Measurements from ENCODE around the gene IRS1. TPM values are rescaled to one million over a fixed set of nuclear protein-coding genes. Genes with fewer than 3 reads are reported as not detected.
A peak's percentile ranks its signal among the peaks of the same experiment; 100 is the strongest.

IRS1 gene
- total RNA-seq, 1 donor from 2014 or later: 12.6 TPM

DNA sequence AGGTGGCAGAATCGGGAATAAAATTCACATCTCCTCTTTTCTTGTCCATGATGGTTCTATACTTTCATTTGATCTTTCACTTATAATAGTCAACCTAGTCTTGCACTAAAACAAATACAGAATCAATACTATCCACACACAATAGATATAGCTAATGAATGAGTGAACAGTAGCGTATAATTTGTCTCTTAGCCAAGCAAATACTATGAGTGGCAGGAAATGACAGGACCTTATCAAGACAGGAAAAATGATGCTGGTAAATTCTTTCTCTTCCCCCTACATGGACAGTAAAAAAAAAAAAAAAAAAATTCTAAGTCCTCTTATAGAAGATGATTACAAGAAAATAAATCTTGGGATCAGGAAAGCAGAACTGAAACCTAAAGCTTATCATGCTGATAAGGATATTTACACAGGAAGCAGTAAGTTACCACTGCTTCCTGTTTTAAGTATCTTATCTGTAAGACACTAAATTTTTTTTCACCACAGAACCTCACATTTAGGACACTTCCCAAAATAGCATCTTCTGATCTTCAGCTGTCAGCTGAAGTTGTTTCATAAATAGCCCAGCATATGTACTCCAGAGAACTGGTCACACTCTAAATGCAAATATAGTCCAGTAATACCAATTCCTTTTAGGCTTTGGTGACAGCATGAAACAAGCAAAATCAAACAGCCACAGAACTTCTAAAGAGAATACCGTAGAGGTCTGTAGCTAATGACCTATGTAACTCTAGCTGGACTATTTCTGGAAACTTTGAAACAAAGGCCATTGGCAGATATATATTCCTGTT lies 27.0 kb downstream of the IRS1 start:
- DNase-seq (ENCODE audit: low read depth): no peak
- no peak overlapping the region for H3K4me3 ChIP-seq (ENCODE audit: low read depth, low read length)
- TF ChIP-seq, protein P1, sequence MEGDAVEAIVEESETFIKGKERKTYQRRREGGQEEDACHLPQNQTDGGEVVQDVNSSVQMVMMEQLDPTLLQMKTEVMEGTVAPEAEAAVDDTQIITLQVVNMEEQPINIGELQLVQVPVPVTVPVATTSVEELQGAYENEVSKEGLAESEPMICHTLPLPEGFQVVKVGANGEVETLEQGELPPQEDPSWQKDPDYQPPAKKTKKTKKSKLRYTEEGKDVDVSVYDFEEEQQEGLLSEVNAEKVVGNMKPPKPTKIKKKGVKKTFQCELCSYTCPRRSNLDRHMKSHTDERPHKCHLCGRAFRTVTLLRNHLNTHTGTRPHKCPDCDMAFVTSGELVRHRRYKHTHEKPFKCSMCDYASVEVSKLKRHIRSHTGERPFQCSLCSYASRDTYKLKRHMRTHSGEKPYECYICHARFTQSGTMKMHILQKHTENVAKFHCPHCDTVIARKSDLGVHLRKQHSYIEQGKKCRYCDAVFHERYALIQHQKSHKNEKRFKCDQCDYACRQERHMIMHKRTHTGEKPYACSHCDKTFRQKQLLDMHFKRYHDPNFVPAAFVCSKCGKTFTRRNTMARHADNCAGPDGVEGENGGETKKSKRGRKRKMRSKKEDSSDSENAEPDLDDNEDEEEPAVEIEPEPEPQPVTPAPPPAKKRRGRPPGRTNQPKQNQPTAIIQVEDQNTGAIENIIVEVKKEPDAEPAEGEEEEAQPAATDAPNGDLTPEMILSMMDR (IDR thresholded peaks at IDR 0.05; ENCODE audit: insufficient read depth, low read length, severe bottlenecking): no peak
- no peaks in the 10 kb centered on the region for H3K36me3 ChIP-seq (ENCODE audit: control insufficient read depth, insufficient read depth, low read length)
- H3K27me3 ChIP-seq (ENCODE audit: control insufficient read depth, insufficient read depth, low read length): no peaks in the 10 kb centered on the region
- no peak for FAIRE-seq

DNA sequence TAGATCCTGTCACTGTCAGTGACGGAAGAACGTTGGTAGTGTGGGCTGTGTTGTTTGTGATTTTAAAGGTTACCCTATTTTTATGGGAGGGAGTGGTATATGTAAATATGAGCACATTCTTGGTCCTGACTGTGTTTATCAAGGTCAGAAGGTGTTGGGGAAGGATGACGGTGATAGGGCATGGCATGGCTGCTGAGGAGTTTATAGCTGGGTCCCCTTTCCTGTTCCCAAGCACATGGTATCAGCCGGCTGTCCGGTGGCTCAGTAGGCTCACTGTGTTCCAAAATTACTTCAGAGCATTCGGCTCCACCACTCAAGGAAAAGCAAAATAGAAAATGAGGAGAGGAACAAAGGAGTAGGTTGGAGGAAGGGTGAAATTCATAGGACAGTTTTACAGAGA lies 28.6 kb downstream of the IRS1 start:
- Histone ChIP-seq H3K36me3 (ENCODE audit: control insufficient read depth, insufficient read depth, low read length) (no peaks in the 10 kb centered on the region), H3K4me3 (ENCODE audit: low read depth, low read length) (no peak overlapping the region)
- FAIRE-seq: no peak

DNA sequence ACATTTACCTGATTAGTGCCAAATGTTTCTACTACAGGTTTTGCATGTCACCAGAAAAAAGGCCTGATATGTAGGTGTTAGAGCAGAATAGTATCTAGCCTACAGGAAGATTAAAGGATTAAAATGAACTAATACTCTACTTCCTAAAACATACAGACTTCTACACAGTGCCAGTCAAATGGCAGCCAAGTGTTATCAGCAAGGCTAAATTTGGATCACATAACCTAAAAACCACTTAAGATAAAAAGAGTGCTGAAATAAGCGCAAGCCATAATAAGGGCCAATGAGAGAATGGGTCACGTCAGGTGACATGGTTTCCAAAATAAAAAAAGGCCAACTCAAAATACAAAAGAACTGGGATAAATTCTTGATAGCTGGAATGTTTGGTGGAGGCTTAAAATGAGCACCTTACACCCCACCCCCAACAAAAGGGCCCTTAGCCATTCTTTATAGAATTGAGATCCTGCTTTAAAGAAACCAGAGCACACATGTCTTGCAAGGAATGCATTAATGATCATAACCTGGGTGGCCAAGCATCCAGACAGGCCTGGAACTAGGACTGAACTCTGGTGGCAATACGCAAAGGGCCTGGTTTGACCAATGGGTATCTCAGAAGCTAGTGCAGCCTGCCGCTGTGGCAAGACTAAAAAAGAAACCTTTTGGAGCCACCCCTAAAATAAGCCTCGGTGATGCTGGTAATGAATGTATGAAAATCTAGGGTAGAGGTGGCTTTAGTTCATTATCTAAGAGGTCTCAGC lies 32.4 kb downstream of the IRS1 start:
- TF ChIP-seq, protein P1 (IDR thresholded peaks at IDR 0.05; ENCODE audit: insufficient read depth, low read length, severe bottlenecking): no peak
- Histone ChIP-seq H3K36me3 (ENCODE audit: control insufficient read depth, insufficient read depth, low read length) (peaks cover 3% of the 10 kb centered on the region), H3K27me3 (ENCODE audit: control insufficient read depth, insufficient read depth, low read length) (no peaks in the 10 kb centered on the region), H3K4me3 (ENCODE audit: low read depth, low read length) (no peak overlapping the region)
- no peak for DNase-seq (ENCODE audit: low read depth)
- no peak for FAIRE-seq

More for the DNA sequence above, 28.6 kb downstream of the IRS1 start:
- DNase-seq (ENCODE audit: low read depth): no peak
- no peaks in the 10 kb centered on the region for H3K27me3 ChIP-seq (ENCODE audit: control insufficient read depth, insufficient read depth, low read length)
- TF ChIP-seq, protein P1 (IDR thresholded peaks at IDR 0.05; ENCODE audit: insufficient read depth, low read length, severe bottlenecking): no peak

DNA sequence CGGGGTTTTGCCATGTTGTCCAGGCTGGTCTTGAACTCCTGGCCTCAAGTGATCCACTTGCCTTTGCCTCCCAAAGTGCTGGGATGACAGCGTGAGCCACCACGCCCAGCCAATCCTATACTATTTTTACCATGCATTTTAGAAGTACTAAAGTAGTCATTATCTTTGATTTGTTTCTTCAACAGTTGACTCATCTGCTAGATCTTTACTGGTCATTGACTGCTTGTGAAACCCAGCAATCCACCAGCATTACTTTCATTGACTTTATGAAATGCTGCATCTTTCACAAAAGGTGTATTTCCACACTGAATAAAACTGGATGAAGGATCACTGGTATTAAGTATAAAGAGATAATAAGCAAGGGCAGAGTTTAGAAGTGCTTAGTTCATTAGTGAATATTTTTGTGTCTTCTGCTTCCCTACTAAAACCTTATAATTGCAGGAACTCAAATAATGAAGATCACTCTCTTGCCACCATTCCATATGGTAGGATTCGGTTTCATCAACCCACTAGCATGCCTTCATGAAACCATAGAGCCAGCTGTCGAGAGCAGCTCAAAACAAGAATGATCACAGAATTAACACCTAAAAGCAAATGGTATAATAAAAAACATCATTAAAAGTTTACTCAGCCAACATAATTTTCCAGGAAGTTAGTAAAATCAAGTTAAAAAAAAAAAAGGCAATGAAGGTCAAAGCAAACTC lies 33.1 kb downstream of the IRS1 start:
- no peak overlapping the region for H3K4me3 ChIP-seq (ENCODE audit: low read depth, low read length)
- DNase-seq (ENCODE audit: low read depth) (peak; percentile 38), FAIRE-seq (no peak)
- peaks cover 3% of the 10 kb centered on the region for H3K36me3 ChIP-seq (ENCODE audit: control insufficient read depth, insufficient read depth, low read length)
- no peaks in the 10 kb centered on the region for H3K27me3 ChIP-seq (ENCODE audit: control insufficient read depth, insufficient read depth, low read length)
- TF ChIP-seq, protein P1 (IDR thresholded peaks at IDR 0.05; ENCODE audit: insufficient read depth, low read length, severe bottlenecking): no peak

DNA sequence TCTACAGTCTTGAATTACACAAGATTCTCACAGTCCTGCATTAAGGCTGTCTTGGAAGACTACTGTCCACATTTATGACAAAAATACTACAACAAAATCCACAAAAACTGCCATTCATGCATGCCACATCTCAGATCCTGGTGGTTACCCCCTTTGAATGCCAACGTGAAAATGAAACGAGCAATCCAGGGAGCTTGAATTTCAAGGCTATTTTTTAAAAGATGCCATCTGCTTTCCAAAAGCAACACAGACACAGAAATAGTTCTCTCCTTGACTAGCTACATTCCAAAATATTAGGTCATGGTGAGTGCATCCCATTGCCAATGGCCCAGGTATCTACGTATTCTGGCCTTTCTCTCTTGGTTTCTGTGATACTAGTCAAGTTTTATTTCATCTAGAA lies 36.3 kb downstream of the IRS1 start:
- DNase-seq (ENCODE audit: low read depth): no peak
- peaks cover 3% of the 10 kb centered on the region for H3K36me3 ChIP-seq (ENCODE audit: control insufficient read depth, insufficient read depth, low read length)
- TF ChIP-seq, protein P1 (IDR thresholded peaks at IDR 0.05; ENCODE audit: insufficient read depth, low read length, severe bottlenecking): no peak
- H3K4me3 ChIP-seq (ENCODE audit: low read depth, low read length): no peak overlapping the region
- no peak for FAIRE-seq
- no peaks in the 10 kb centered on the region for H3K27me3 ChIP-seq (ENCODE audit: control insufficient read depth, insufficient read depth, low read length)

Data from bronchial epithelial cell (primary cell).